Measurements from ENCODE around the gene SCN9A. TPM values are rescaled to one million over a fixed set of nuclear protein-coding genes. Genes with fewer than 3 reads are reported as not detected.
A peak's percentile ranks its signal among the peaks of the same experiment; 100 is the strongest.

Gene SCN9A
- total and polyA plus RNA-seq, 9 of the 15 experiments (the other 6 are each of a cell fraction or from before 2014, with no cell fraction given), result 1.4 to 22.8 (median 7.1) TPM

DNA sequence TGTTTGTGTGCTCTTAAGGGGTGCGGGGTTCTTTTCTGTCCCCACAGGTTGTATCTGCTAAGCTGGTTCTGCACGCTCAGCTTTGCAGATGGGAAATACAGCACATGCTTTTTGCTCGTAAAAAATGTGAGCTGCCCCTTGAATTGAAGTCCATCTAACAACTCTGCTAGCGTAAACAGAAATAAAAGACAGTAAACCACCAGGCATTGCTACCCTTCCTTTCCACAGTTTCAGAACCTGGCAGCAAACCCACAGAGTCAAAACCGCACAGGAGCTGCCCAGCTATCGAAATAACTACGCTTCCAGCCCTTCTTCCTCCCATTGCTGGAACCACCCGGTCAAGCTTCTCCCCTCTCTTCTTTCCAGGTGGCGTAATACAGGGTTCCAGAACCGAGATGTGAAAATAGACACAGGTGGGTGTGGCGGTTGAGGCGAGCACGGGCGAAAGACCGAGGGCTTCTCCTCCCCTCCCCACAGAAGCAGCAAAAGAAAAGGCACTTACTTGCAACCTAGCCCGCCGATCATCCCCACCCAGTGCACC is 479 bp downstream of the SCN9A start (continued):
- TF ChIP-seq STAT5A (IDR thresholded peaks at IDR 0.05; ENCODE audit: borderline replicate concordance, low read length) (0 out of 2 replicates have a peak, but pooled peaks have one; percentile 11), BCOR (IDR thresholded peaks at IDR 0.05) (no peak), FOXK2 (conservative IDR thresholded peaks at IDR 0.05 in 1 of 2, IDR thresholded peaks at IDR 0.05 in 1 of 2; ENCODE audit: low read depth in 2 of 2) (0 out of 4 replicates have a peak, but pooled peaks of 1 of the 2 experiments have one; percentile 13), L3MBTL2 (IDR thresholded peaks at IDR 0.05) (peak; percentile 84), HNRNPH1 (optimal IDR thresholded peaks at IDR 0.05; ENCODE audit: low read depth, low read length) (no peak), PHB2 (IDR thresholded peaks at IDR 0.05; ENCODE audit: low read depth) (no peak), CEBPG (CRISPR knock-in tag; IDR thresholded peaks at IDR 0.05) (no peak), CEBPG (tag; conservative IDR thresholded peaks at IDR 0.05 in 1 of 2, IDR thresholded peaks at IDR 0.05 in 1 of 2) (peak; percentile 13 to 34; a peak in 1 of 4 replicates), KAT7 (CRISPR knock-in tag; IDR thresholded peaks at IDR 0.05; ENCODE audit: borderline replicate concordance) (0 out of 2 replicates have a peak, but pooled peaks have one; percentile 66)
- TF ChIP-seq, protein P1, sequence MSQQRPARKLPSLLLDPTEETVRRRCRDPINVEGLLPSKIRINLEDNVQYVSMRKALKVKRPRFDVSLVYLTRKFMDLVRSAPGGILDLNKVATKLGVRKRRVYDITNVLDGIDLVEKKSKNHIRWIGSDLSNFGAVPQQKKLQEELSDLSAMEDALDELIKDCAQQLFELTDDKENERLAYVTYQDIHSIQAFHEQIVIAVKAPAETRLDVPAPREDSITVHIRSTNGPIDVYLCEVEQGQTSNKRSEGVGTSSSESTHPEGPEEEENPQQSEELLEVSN (IDR thresholded peaks at IDR 0.05; ENCODE audit: borderline replicate concordance in 1 of 2, extremely low read depth in 1 of 2, insufficient read depth in 1 of 2, insufficient read length in 1 of 2, low read depth in 1 of 2, low read length in 1 of 2, poor library complexity in 1 of 2, severe bottlenecking in 1 of 2), result peak in 1 of 2 experiments; percentile 44
- TF ChIP-seq, protein P2, sequence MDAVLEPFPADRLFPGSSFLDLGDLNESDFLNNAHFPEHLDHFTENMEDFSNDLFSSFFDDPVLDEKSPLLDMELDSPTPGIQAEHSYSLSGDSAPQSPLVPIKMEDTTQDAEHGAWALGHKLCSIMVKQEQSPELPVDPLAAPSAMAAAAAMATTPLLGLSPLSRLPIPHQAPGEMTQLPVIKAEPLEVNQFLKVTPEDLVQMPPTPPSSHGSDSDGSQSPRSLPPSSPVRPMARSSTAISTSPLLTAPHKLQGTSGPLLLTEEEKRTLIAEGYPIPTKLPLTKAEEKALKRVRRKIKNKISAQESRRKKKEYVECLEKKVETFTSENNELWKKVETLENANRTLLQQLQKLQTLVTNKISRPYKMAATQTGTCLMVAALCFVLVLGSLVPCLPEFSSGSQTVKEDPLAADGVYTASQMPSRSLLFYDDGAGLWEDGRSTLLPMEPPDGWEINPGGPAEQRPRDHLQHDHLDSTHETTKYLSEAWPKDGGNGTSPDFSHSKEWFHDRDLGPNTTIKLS (IDR thresholded peaks at IDR 0.05; ENCODE audit: borderline replicate concordance, low read depth), result peak; percentile 29; the same call in 1 of the 2 replicates
- TF ChIP-seq, protein P3, sequence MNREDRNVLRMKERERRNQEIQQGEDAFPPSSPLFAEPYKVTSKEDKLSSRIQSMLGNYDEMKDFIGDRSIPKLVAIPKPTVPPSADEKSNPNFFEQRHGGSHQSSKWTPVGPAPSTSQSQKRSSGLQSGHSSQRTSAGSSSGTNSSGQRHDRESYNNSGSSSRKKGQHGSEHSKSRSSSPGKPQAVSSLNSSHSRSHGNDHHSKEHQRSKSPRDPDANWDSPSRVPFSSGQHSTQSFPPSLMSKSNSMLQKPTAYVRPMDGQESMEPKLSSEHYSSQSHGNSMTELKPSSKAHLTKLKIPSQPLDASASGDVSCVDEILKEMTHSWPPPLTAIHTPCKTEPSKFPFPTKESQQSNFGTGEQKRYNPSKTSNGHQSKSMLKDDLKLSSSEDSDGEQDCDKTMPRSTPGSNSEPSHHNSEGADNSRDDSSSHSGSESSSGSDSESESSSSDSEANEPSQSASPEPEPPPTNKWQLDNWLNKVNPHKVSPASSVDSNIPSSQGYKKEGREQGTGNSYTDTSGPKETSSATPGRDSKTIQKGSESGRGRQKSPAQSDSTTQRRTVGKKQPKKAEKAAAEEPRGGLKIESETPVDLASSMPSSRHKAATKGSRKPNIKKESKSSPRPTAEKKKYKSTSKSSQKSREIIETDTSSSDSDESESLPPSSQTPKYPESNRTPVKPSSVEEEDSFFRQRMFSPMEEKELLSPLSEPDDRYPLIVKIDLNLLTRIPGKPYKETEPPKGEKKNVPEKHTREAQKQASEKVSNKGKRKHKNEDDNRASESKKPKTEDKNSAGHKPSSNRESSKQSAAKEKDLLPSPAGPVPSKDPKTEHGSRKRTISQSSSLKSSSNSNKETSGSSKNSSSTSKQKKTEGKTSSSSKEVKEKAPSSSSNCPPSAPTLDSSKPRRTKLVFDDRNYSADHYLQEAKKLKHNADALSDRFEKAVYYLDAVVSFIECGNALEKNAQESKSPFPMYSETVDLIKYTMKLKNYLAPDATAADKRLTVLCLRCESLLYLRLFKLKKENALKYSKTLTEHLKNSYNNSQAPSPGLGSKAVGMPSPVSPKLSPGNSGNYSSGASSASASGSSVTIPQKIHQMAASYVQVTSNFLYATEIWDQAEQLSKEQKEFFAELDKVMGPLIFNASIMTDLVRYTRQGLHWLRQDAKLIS (CRISPR knock-in tag; IDR thresholded peaks at IDR 0.05), result 0 out of 2 replicates have a peak, but pooled peaks have one; percentile 21
- TF ChIP-seq, protein P4, sequence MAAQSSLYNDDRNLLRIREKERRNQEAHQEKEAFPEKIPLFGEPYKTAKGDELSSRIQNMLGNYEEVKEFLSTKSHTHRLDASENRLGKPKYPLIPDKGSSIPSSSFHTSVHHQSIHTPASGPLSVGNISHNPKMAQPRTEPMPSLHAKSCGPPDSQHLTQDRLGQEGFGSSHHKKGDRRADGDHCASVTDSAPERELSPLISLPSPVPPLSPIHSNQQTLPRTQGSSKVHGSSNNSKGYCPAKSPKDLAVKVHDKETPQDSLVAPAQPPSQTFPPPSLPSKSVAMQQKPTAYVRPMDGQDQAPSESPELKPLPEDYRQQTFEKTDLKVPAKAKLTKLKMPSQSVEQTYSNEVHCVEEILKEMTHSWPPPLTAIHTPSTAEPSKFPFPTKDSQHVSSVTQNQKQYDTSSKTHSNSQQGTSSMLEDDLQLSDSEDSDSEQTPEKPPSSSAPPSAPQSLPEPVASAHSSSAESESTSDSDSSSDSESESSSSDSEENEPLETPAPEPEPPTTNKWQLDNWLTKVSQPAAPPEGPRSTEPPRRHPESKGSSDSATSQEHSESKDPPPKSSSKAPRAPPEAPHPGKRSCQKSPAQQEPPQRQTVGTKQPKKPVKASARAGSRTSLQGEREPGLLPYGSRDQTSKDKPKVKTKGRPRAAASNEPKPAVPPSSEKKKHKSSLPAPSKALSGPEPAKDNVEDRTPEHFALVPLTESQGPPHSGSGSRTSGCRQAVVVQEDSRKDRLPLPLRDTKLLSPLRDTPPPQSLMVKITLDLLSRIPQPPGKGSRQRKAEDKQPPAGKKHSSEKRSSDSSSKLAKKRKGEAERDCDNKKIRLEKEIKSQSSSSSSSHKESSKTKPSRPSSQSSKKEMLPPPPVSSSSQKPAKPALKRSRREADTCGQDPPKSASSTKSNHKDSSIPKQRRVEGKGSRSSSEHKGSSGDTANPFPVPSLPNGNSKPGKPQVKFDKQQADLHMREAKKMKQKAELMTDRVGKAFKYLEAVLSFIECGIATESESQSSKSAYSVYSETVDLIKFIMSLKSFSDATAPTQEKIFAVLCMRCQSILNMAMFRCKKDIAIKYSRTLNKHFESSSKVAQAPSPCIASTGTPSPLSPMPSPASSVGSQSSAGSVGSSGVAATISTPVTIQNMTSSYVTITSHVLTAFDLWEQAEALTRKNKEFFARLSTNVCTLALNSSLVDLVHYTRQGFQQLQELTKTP (IDR thresholded peaks at IDR 0.05; ENCODE audit: low read depth in 1 of 2, partially characterized antibody in 2 of 2), result peak in 1 of 2 experiments; percentile 29
- TF ChIP-seq, protein P5, sequence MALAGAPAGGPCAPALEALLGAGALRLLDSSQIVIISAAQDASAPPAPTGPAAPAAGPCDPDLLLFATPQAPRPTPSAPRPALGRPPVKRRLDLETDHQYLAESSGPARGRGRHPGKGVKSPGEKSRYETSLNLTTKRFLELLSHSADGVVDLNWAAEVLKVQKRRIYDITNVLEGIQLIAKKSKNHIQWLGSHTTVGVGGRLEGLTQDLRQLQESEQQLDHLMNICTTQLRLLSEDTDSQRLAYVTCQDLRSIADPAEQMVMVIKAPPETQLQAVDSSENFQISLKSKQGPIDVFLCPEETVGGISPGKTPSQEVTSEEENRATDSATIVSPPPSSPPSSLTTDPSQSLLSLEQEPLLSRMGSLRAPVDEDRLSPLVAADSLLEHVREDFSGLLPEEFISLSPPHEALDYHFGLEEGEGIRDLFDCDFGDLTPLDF (CRISPR knock-in tag; IDR thresholded peaks at IDR 0.05), result 0 out of 2 replicates have a peak, but pooled peaks have one; percentile 60
